ENCODE measurements around the gene TMEM258.
A peak's percentile ranks its signal among the peaks of the same experiment; 100 is the strongest.

DNA sequence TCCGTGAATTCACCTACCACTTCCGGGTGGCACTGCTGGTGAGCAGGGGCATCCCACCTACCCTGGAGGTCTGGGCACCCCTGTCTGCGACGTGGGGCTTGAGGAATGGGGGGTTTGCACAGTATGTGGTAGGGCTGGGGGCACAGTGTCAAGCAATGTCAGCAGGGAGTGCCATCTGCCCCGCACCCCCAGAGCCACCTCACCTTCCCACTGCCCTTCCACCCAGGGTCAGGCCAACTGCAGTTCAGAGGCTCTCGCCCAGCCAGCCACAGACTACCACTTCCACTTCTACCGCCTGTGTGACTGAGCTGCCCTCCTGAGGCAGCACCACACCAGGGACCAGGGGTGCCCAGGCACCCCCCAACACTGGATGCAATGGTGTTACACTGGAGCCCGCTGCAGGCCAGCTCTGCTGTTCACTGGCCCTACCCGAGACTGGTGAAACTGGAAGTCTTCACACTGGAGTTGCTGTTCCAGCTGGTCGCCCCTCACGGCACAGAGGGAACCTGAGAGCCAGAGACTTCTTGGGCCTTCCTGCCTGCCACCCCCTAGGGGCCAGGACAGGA lies 6.5 kb downstream of the TMEM258 start:
- TF ChIP-seq, protein P1, sequence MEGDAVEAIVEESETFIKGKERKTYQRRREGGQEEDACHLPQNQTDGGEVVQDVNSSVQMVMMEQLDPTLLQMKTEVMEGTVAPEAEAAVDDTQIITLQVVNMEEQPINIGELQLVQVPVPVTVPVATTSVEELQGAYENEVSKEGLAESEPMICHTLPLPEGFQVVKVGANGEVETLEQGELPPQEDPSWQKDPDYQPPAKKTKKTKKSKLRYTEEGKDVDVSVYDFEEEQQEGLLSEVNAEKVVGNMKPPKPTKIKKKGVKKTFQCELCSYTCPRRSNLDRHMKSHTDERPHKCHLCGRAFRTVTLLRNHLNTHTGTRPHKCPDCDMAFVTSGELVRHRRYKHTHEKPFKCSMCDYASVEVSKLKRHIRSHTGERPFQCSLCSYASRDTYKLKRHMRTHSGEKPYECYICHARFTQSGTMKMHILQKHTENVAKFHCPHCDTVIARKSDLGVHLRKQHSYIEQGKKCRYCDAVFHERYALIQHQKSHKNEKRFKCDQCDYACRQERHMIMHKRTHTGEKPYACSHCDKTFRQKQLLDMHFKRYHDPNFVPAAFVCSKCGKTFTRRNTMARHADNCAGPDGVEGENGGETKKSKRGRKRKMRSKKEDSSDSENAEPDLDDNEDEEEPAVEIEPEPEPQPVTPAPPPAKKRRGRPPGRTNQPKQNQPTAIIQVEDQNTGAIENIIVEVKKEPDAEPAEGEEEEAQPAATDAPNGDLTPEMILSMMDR (IDR thresholded peaks at IDR 0.05 in 2 of 3, conservative IDR thresholded peaks at IDR 0.05 in 1 of 3; ENCODE audit: control insufficient read depth in 2 of 3, extremely low read depth in 1 of 3, insufficient read depth in 1 of 3, low read depth in 3 of 3, low read length in 3 of 3): no peak
- no peak for TF ChIP-seq ZNF274 (IDR thresholded peaks at IDR 0.05; ENCODE audit: insufficient read depth, insufficient read length)
- TF ChIP-seq MXI1 (IDR thresholded peaks at IDR 0.05; ENCODE audit: low read depth, low read length): no peak
- TF ChIP-seq POLR2A (IDR thresholded peaks at IDR 0.05; ENCODE audit: low read depth, low read length): peak; percentile 38; the same call in 1 of the 2 replicates
- TF ChIP-seq USF1 (IDR thresholded peaks at IDR 0.05; ENCODE audit: borderline replicate concordance, extremely low read length, insufficient read depth, low read depth, low read length): no peak
- TF ChIP-seq JUND (IDR thresholded peaks at IDR 0.05; ENCODE audit: low read depth, low read length): no peak
- TF ChIP-seq RB1 (IDR thresholded peaks at IDR 0.05; ENCODE audit: borderline replicate concordance): no peak
- TF ChIP-seq HDAC2 (IDR thresholded peaks at IDR 0.05): no peak
- no peak for TF ChIP-seq RFX5 (IDR thresholded peaks at IDR 0.05; ENCODE audit: low read depth, low read length)
- TF ChIP-seq POLR2AphosphoS5 (IDR thresholded peaks at IDR 0.05; ENCODE audit: low read length): no peak
- no peak for TF ChIP-seq EGR1 (IDR thresholded peaks at IDR 0.05; ENCODE audit: borderline replicate concordance in 1 of 2, low read depth in 2 of 2, low read length in 2 of 2)
- no peak for TF ChIP-seq ZSCAN29 (IDR thresholded peaks at IDR 0.05)

Measured in GM12878 (cell line).